Right lobe of liver (tissue), 4 donors: ENCODE measurements around the gene CDK3.

ENCODE experiments used
- CTCF ChIP-seq, 4 donors: fragments of 200-600 bp in 3 of 4; fragments of 450-650 bp in 1 of 4; IDR thresholded peaks; one replicate each; pipeline versions ENCODE4 v1.5.1 to v1.8.0; 2016 to 2022; ENCODE audit warnings: antibody characterized with exemption in 4 of 4, mild to moderate bottlenecking in 2 of 4
- POLR2A ChIP-seq: fragments of 450-650 bp; IDR thresholded peaks from one replicate; pipeline ENCODE4 v1.6.1; 2017; ENCODE audit warnings: antibody characterized with exemption, mild to moderate bottlenecking
- donor health status: DM: no; HTN: no; CAD: no.
- donor health status: DM: no; HTN: no; CAD: no.
- donor health status: DM: no; HTN: yes; CAD: no.

DNA sequence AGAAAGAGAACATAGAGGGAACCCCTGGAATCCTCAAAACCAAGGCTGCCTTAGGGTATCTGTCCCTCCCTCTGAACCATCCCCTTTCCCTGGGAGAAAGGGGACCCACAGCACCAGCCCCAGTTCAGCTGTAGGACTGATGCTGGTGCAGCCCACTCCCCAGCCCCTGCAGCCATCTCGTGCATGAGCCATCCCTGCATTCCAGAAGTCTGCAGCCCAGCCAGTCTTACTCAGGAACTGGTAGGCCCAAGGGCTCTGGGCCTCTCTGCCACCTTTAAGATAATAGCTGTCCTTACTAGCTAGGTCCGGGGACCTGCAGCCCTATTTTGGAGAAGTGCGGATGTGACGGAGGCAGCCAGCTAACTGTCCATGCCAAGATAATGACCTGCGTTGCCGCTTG, 32.5 kb downstream of the CDK3 start:
- TF ChIP-seq CTCF (IDR thresholded peaks at IDR 0.05) (no peak), POLR2A (no peak)
